Suprapubic skin (tissue), 4 donors: ENCODE data around the gene STARD8.

Experiments used
- CTCF ChIP-seq, 2 donors: fragments of 200-600 bp in 1 of 2; fragments of 450-650 bp in 1 of 2; sonication (generic) in 1 of 2; IDR thresholded peaks; one replicate each; pipeline ENCODE4 v1.5.1; 2016 to 2019; ENCODE audit warnings: antibody characterized with exemption in 2 of 2, mild to moderate bottlenecking in 1 of 2, moderate library complexity in 1 of 2
- EP300 ChIP-seq: sonication (generic); formaldehyde crosslinking; IDR thresholded peaks from one replicate; pipeline ENCODE4 v1.6.1; 2017; ENCODE audit warnings: antibody characterized with exemption
- POLR2A ChIP-seq, 2 donors: fragments of 450-650 bp; IDR thresholded peaks; one replicate each; pipeline ENCODE4 v1.6.1; 2017; ENCODE audit warnings: antibody characterized with exemption in 2 of 2, mild to moderate bottlenecking in 2 of 2, moderate library complexity in 2 of 2
- POLR2AphosphoS5 ChIP-seq, 3 donors: sonication (generic); formaldehyde crosslinking; IDR thresholded peaks; one replicate each; pipeline ENCODE4 v1.6.1; 2017; ENCODE audit warnings: antibody characterized with exemption in 3 of 3

GRCh38 chrX:68743754-68744153 lies 96.3 kb downstream of the STARD8 start:
- TF ChIP-seq EP300 (no peak), CTCF (IDR thresholded peaks at IDR 0.05) (no peak), POLR2A (IDR thresholded peaks at IDR 0.05) (no peak), POLR2AphosphoS5 (IDR thresholded peaks at IDR 0.05) (no peak)
